ENCODE data around the gene NCF2.

The NCF2 gene

DNA sequence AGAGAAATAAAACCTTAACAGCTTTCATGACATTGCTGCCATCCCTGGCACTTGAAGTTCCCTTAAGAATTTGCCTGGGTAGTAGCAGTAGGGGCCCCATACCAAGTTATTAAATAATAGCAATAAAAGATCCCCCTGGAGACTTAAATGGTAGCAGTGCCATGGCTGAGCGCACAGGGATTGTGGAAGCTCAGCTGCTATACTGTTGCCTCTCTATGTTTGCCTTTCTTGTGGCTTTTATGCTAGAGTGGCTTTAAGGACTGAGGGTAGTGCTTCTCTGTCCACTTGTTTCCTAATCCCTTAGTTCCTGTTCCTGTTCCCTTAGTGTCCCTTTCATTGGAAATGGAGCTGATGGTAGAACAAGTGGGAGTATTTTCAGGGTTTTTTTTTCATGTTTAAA is 42.1 kb downstream of the NCF2 start:
- DNase-seq = no peak

DNA sequence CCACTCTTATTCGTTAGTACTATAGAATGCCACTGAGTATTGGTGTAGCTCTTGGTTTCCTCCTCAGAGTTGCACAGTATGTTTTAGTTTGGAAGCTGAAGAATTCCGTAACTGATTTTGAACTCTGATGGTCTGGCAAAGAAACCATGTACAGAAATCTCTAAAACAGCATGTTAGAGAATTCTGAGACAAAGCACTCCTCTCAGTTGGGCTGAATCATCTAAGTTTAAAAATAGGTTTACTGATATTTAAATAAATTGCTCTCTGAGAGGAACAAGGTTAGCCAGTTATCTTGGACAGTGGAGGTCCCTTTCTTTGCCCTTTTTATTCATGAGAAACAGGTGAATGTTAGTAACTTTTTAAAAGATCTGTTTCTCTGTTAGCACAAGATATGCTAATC is 43.8 kb downstream of the NCF2 start:
- DNase-seq = no peak

GRCh38 chr1:183544598-183545297 is 45.5 kb downstream of the NCF2 start:
- DNase-seq = no peak

- DNase-seq = no peak
Observed at GRCh38 chr1:183543619-183544204, 46.5 kb downstream of the NCF2 start.

DNA sequence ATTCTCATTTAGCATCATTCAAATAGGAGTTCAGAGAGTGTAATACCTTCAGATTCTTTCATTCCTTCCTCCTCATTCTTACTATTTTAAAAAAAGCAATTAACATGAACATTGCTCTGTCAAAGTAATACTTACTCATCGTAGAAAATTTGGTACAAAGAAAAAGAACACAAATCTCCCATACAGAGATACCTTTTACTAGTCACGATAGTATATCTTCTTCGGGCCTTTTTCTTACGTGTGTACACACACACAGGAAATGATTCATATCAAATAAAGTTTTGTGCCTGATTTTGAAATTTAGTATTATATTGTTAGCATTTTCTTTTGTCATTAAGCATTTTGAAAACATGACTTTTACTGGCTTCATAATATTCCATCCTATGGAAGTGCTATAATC is 52.9 kb downstream of the NCF2 start:
- DNase-seq = no peak

GRCh38 chr1:183533617-183534174 is 56.6 kb downstream of the NCF2 start:
- no peak for DNase-seq

DNA sequence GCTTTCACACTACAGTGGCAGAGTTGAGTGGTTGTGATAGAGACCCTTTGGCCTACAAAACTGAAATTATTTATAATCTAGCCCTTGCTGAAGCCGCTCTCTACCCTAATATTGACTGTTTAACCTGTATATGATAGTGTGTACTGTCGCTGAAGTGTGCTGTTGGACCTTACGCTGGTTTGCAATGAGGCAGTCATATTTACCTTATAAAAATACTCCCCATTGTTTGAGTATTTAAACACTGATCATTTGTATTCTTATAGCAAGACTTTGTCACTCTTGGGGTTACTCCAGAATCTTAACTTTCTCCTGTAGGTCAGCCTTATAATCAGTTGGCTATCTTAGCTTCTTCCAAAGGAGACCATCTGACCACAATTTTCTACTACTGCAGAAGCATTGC is 61.7 kb downstream of the NCF2 start:
- DNase-seq = no peak

- DNase-seq = no peak
Observed at GRCh38 chr1:183522104-183522503, 68.2 kb downstream of the NCF2 start.

GRCh38 chr1:183520379-183520778 is 69.9 kb downstream of the NCF2 start:
- no peak for DNase-seq

GRCh38 chr1:183517401-183517800 is 72.9 kb downstream of the NCF2 start:
- DNase-seq = no peak

GRCh38 chr1:183516725-183517124 is 73.5 kb downstream of the NCF2 start:
- DNase-seq = no peak

DNA sequence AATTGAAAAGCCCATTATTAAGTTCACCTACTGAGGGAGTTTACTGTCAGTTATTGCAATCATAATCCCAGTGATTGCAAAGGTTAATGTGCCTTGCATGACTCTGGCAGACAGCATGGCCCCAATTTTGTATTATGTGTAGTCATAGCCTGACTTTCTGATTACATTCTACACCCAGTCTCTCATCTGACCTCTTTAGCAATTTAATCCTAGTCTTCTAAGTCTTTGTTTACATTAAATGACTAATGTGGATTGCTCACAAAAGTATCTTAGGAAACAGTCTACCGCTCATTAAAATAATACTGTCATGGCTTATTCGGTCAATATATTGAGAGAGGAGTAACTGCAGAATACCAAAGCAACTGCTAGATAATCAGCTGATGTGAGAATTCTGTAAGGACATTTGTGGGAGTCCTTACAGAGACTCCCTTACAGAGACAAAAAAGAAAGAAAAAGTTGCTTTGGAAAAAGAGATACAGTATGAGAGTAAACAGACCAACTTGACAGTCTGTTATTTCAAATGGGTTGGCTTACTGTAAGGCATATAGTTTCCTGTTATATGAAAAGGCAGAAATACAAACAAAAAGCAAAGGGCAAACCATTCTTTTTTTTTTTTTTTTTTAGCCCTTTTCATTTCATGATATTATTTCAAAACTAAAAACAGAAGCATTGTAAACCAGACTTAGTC is 75.1 kb downstream of the NCF2 start:
- DNase-seq = no peak

DNA sequence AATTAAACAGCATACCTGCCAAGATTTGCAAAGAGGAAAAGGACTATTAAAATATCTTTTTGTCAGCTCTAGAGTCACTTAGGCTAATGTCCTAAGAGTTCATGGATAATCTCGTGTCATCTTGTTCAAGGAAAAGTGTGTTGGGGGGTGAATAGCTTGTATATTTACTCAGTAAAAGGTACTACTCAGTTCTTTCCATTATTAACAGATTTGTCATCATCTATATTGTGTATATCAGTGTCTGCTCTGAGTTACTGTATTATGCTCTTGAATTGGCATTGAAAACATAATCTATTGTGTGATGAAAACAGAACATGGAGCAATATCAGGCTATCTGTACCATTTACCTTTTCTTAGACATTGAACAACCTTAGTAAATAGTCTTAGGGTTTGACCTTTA is 76.0 kb downstream of the NCF2 start:
- no peak for DNase-seq

DNA sequence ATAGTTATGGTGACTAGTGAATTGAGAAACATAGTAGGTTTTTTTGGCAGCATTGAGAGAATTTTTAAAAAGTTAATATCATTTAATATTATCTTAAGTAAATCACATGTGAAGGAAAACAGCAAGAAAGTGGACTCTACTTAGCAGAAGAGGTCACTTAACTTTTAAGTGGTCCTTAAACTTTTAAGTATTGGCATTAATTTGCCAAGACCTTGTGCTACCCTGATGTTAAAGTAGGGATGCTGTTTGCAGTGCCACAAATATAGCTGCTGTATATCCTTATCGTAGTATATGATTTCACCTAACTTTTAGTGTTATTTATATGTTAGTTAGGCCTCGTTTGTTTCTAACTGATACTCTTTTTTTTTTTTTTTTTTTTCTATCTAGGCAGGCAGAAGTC is 77.8 kb downstream of the NCF2 start:
- no peak for DNase-seq

DNA sequence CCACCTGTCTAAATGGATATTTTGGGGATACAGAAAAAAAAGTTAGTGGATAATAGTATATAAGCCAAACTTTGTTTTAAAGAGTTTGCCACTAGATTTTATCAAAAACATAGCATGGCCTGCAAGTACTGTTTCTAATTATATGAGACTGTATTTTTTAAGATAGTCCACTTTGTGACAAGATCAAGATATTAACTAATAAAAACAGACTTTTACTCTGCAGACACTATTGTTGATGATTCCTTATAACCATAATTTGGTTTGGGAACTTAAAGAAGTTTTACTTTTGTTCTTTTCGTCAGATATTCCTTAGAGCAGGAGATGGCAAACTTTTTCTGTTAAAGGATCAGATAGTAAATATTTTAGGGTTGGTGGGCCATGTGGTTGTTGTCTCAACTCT is 81.6 kb downstream of the NCF2 start:
- no peak for DNase-seq

DNA sequence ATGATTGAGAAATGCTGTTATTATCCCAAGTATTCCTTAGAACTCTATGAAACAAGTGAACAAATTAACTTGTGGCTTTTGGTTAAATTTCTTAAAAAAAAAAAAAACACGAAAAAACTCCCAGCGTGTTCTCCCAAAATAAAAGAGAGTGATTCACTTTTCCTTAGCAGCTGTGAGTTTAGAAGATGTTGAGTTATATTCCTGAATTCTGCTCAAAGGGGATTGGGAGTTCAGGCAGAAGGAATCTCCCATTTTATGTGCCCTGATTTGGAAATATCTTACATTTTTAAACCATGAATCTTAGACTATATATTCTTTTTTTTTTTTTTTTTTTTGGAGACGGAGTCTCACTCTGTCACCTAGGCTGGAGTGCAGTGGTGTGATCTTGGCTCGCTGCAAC is 83.7 kb downstream of the NCF2 start:
- no peak for DNase-seq
